ENCODE measurements around the gene RELL2.

Gene RELL2

GRCh38 chr5:141663506-141663905, 26.7 kb downstream of the RELL2 start:
- H3K4me3 ChIP-seq (ENCODE audit: low read depth, low read length), result no peak overlapping the region
- in situ Hi-C loops (cut with HindIII; ENCODE audit: low sequenced_read_pairs), result no loop called here
- DNase-seq (ENCODE audit: low read depth), result no peak
- no peak for TF ChIP-seq CTCF (IDR thresholded peaks at IDR 0.05; ENCODE audit: low read depth, low read length, missing control alignments)

GRCh38 chr5:141664733-141665461, 28.1 kb downstream of the RELL2 start:
- DNase-seq (ENCODE audit: low read depth), result peak; percentile 33
- no peak overlapping the region for H3K4me3 ChIP-seq (ENCODE audit: low read depth, low read length)
- peak; percentile 96 for TF ChIP-seq CTCF (IDR thresholded peaks at IDR 0.05; ENCODE audit: low read depth, low read length, missing control alignments)
- in situ Hi-C loops (cut with HindIII; ENCODE audit: low sequenced_read_pairs), result no loop called here

GRCh38 chr5:141665995-141666940, 29.5 kb downstream of the RELL2 start:
- no peak overlapping the region for H3K4me3 ChIP-seq (ENCODE audit: low read depth, low read length)
- TF ChIP-seq CTCF (IDR thresholded peaks at IDR 0.05; ENCODE audit: low read depth, low read length, missing control alignments), result no peak
- DNase-seq (ENCODE audit: low read depth), result no peak
- in situ Hi-C loops (cut with HindIII; ENCODE audit: low sequenced_read_pairs), result no loop called here

- DNase-seq (ENCODE audit: low read depth), result no peak
- H3K4me3 ChIP-seq (ENCODE audit: low read depth, low read length), result no peak overlapping the region
- in situ Hi-C loops (cut with HindIII; ENCODE audit: low sequenced_read_pairs), result no loop called here
- TF ChIP-seq CTCF (IDR thresholded peaks at IDR 0.05; ENCODE audit: low read depth, low read length, missing control alignments), result no peak
These were observed 31.9 kb downstream of the RELL2 start for GRCh38 chr5:141668601-141669265.

GRCh38 chr5:141669520-141669919, 32.7 kb downstream of the RELL2 start:
- in situ Hi-C loops (cut with HindIII; ENCODE audit: low sequenced_read_pairs), result no loop called here
- TF ChIP-seq CTCF (IDR thresholded peaks at IDR 0.05; ENCODE audit: low read depth, low read length, missing control alignments), result peak; percentile 3
- no peak overlapping the region for H3K4me3 ChIP-seq (ENCODE audit: low read depth, low read length)
- no peak for DNase-seq (ENCODE audit: low read depth)
